Left lung (tissue), 10 donors: ENCODE measurements around the gene EDC4. TPM values are rescaled to one million over a fixed set of nuclear protein-coding genes. Genes with fewer than 3 reads are reported as not detected.
A peak's percentile ranks its signal among the peaks of the same experiment; 100 is the strongest.
"Not testable (repeated sequence)": the region's sequence is repeated elsewhere in the genome, so short reads cannot be mapped to it uniquely, and the experiment has no call there.

Source experiments
- ATAC-seq: fragments of 200-7000 bp; cut with Tn5 transposase; one replicate; pipeline ENCODE4 v1.9.1; 2020; ENCODE audit warnings: moderate library complexity
- DNase-seq, 4 donors: peaks; one replicate each; pipeline ENCODE4 v3.0.0-alpha.2; 2013 to 2020
- H3K27ac ChIP-seq, 2 donors: fragments of 200-600 bp; sonication (generic) in 1 of 2; one replicate each; pipeline versions ENCODE4 v1.5.0 to v1.8.0; 2020 to 2021
- H3K27me3 ChIP-seq, 2 donors: fragments of 200-600 bp; sonication (generic) in 1 of 2; one replicate each; pipeline versions ENCODE4 v1.5.0 to v1.8.0; 2020 to 2021
- H3K36me3 ChIP-seq, 2 donors: fragments of 200-600 bp; sonication (generic) in 1 of 2; one replicate each; pipeline versions ENCODE4 v1.5.0 to v1.8.0; 2020 to 2021
- H3K4me1 ChIP-seq, 2 donors: fragments of 200-600 bp; one replicate each; pipeline ENCODE4 v1.8.0; 2021
- H3K4me3 ChIP-seq, 2 donors: fragments of 200-600 bp; sonication (generic) in 1 of 2; one replicate each; pipeline versions ENCODE4 v1.5.0 to v1.8.0; 2020 to 2021; ENCODE audit warnings: mild to moderate bottlenecking in 1 of 2
- H3K9me3 ChIP-seq, 2 donors: fragments of 200-600 bp; sonication (generic) in 1 of 2; one replicate each; pipeline versions ENCODE4 v1.5.0 to v1.8.0; 2020 to 2021
- CTCF ChIP-seq, 2 donors: fragments of 200-600 bp; sonication (generic) in 1 of 2; IDR thresholded peaks; one replicate each; pipeline versions ENCODE4 v1.5.0 to v1.8.0; 2021; ENCODE audit warnings: antibody characterized with exemption in 2 of 2
- intact Hi-C, 2 donors: fragments of 100-400 bp; cut with DNase I; formaldehyde crosslinking; loops; one replicate each; pipeline versions ENCODE4 v1.11.2 to v1.14.2; 2022
- polyA plus RNA-seq, 6 donors: library from polyadenylated mRNA; unstranded; fragments of 120-200 nt; gene quantifications; one replicate each; pipeline ENCODE4 v1.2.1, GENCODE V29; 2013; ENCODE audit not compliant: insufficient read length in 6 of 6
- total RNA-seq, 2 donors: library from RNA; stranded (reverse); fragmentation: NEBNext Ultra II Directional; extraction: Animal tissue kit (Norgen Biotek cat#: 25700); gene quantifications; one replicate each; pipeline ENCODE4 v1.2.1, GENCODE V29; 2021
- donor health status: DM: no; HTN: yes; CAD: no.
- donor health status: DM: no; HTN: no; CAD: no.

Gene EDC4
- total and polyA plus RNA-seq, 8 donors = 47.9 to 94.4 (median 76.4) TPM

DNA sequence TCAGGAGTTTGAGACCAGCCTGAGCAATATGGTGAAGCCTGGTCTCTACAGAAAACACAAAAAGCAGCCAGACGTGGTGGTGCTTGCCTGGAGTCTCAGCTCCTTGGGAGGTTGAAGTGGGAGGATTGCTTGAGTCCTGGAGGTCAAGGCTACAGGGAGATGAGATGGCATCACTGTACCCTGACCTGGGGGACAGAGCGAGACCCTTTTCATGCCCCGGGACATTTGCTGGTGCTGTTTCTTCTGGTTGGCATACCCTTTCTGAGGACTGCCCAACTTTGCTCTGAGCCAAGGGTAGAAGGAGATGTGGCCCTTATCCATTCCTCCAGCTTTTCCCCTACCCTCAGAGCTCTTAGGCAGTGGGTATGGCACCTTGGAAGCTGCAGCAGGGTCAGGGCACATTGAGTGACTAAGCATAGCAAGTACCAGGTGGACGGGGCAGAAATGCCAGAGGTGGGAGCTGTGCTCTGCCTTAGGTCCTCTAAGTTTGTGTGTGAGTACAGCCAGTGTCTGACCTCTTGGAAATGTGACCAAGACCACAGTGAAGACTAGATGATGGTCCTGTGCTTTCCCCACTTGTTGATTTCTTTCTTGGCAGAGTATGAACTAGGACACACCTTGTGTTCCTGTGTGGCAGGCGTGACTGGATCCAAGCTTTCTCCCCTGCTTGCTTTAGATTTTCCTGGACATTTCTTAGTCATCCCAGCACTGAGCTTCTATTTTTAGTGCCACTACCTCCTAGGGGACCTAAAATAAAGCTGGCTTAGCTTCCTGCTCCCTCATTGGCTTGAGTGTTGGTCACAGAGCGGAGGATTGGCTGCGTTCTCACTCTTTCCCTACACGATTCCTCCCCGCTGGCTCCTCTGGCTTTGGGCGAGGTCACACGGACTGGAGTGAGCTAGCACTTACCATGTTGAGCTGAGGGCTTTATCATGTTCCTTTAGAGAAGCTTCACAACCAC is 9.9 kb upstream of the EDC4 start:
- intact Hi-C loops = no loop called here
- TF ChIP-seq CTCF (IDR thresholded peaks at IDR 0.05) = no peak
- no peaks in the 10 kb centered on the region for H3K27me3 ChIP-seq
- H3K27ac ChIP-seq = peak overlapping the region in 1 of 2 donors; percentile 23
- no peak overlapping the region for H3K4me3 ChIP-seq
- H3K9me3 ChIP-seq = no peaks in the 10 kb centered on the region
- peak; percentile 39 for ATAC-seq
- DNase-seq = no peak
- peaks cover 0 to 41% of the 10 kb centered on the region in 2 donors for H3K36me3 ChIP-seq
- peaks cover 4 to 33% of the 10 kb centered on the region in 2 donors for H3K4me1 ChIP-seq

- Histone ChIP-seq H3K4me1 (peaks cover 0 to 22% of the 10 kb centered on the region in 2 donors), H3K36me3 (peaks cover 0 to 53% of the 10 kb centered on the region in 2 donors)
- intact Hi-C loops, H3K9me3 ChIP-seq, DNase-seq, H3K27me3 ChIP-seq, ATAC-seq, H3K27ac ChIP-seq, H3K4me3 ChIP-seq: not testable (repeated sequence)
Measured at GRCh38 chr16:67864044-67864443, 8.8 kb upstream of the EDC4 start.

GRCh38 chr16:67864594-67864993 is 8.3 kb upstream of the EDC4 start:
- ATAC-seq = no peak
- Histone ChIP-seq H3K36me3 (peaks cover 0 to 58% of the 10 kb centered on the region in 2 donors), H3K27me3 (no peaks in the 10 kb centered on the region), H3K4me1 (peaks cover 0 to 22% of the 10 kb centered on the region in 2 donors), H3K27ac (no peak overlapping the region), H3K9me3 (no peaks in the 10 kb centered on the region), H3K4me3 (no peak overlapping the region)
- DNase-seq = no peak
- intact Hi-C loops = no loop called here
- no peak for TF ChIP-seq CTCF (IDR thresholded peaks at IDR 0.05)

DNA sequence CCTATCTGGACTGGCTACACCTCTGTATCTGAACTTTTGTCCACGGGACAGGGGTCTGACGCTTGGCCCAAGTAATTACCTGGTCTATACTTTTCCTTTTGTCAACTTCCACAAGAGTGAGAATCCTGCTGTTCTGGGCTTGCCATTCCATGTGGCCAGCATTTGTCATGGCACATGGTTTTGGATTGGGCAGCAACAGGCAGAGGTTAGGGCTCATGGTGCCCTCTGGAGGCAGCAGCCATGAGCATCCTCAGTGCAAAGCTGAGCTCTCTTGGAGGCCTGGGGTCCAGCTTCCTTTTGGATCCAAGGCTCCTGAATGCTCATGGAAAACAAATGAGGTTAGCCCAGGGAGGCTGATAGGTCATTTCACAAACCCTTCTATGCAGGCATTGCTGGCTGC is 7.5 kb upstream of the EDC4 start:
- H3K27me3 ChIP-seq = no peaks in the 10 kb centered on the region
- intact Hi-C loops = no loop called here
- peaks cover 0 to 19% of the 10 kb centered on the region in 2 donors for H3K4me1 ChIP-seq
- DNase-seq (no peak), ATAC-seq (peak; percentile 62)
- peaks cover 0 to 64% of the 10 kb centered on the region in 2 donors for H3K36me3 ChIP-seq
- peak in 1 of 2 donors; percentile 24 for TF ChIP-seq CTCF (IDR thresholded peaks at IDR 0.05)
- H3K4me3 ChIP-seq = no peak overlapping the region
- no peak overlapping the region for H3K27ac ChIP-seq
- no peaks in the 10 kb centered on the region for H3K9me3 ChIP-seq

GRCh38 chr16:67868290-67868689 is 4.6 kb upstream of the EDC4 start:
- intact Hi-C loops = no loop called here
- DNase-seq = no peak
- Histone ChIP-seq H3K27me3 (no peaks in the 10 kb centered on the region), H3K36me3 (peaks cover 0 to 70% of the 10 kb centered on the region in 2 donors), H3K27ac (no peak overlapping the region), H3K4me3 (no peak overlapping the region), H3K4me1 (peaks cover 0 to 20% of the 10 kb centered on the region in 2 donors), H3K9me3 (no peaks in the 10 kb centered on the region)
- no peak for ATAC-seq
- no peak for TF ChIP-seq CTCF (IDR thresholded peaks at IDR 0.05)
